KMS-11 (cell line): ENCODE results near the gene OR2V2.

Experiments
- H2AFZ ChIP-seq: fragments of 200-600 bp; sonication (generic); 2 replicates; pipeline ENCODE4 v1.6.1; 2016; ENCODE audit warnings: antibody characterized with exemption, mixed run types, low read depth
- H3K27ac ChIP-seq: fragments of 200-600 bp; sonication (generic); 2 replicates; pipeline ENCODE4 v1.6.1; 2016; ENCODE audit warnings: mild to moderate bottlenecking, mixed run types
- H3K27me3 ChIP-seq: fragments of 200-600 bp; sonication (generic); 2 replicates; pipeline ENCODE4 v1.6.1; 2017; ENCODE audit warnings: mild to moderate bottlenecking, low read depth, mixed run types, moderate library complexity; ENCODE audit not compliant: insufficient read depth
- H3K36me3 ChIP-seq: fragments of 200-600 bp; sonication (generic); 2 replicates; pipeline ENCODE4 v1.6.1; 2017; ENCODE audit warnings: mild to moderate bottlenecking, mixed run types; ENCODE audit not compliant: insufficient read depth
- H3K4me1 ChIP-seq: fragments of 200-600 bp; sonication (generic); 2 replicates; pipeline ENCODE4 v1.6.1; 2016; ENCODE audit warnings: mild to moderate bottlenecking, low read depth, mixed run types; ENCODE audit not compliant: poor library complexity, severe bottlenecking
- H3K4me2 ChIP-seq: fragments of 200-600 bp; sonication (generic); 2 replicates; pipeline ENCODE4 v1.7.0; 2016; ENCODE audit warnings: mild to moderate bottlenecking, mixed run types
- H3K4me3 ChIP-seq: fragments of 200-600 bp; sonication (generic); IDR thresholded peaks from 2 replicates; pipeline ENCODE4 v1.6.1; 2017; ENCODE audit warnings: low read depth, low read length, mixed read lengths; ENCODE audit not compliant: insufficient read depth
- H3K79me2 ChIP-seq: fragments of 200-600 bp; sonication (generic); 2 replicates; pipeline ENCODE4 v1.6.1; 2016; ENCODE audit warnings: low read depth, mixed run types; ENCODE audit not compliant: insufficient read depth
- H3K9ac ChIP-seq: fragments of 200-600 bp; sonication (generic); 2 replicates; pipeline ENCODE4 v1.6.1; 2016; ENCODE audit warnings: mild to moderate bottlenecking, mixed run types
- H4K20me1 ChIP-seq: fragments of 200-600 bp; sonication (generic); 2 replicates; pipeline ENCODE4 v1.6.1; 2016; ENCODE audit warnings: mild to moderate bottlenecking, mixed run types; ENCODE audit not compliant: insufficient read depth
- TF ChIP-seq, protein P1 (sequence below): fragments of 200-600 bp; sonication (generic); conservative IDR thresholded peaks from 2 replicates; pipeline ENCODE4 v1.6.1; 2017; ENCODE audit warnings: low read depth, mild to moderate bottlenecking, antibody characterized with exemption, low read length, moderate library complexity, mixed read lengths

Gene OR2V2

DNA sequence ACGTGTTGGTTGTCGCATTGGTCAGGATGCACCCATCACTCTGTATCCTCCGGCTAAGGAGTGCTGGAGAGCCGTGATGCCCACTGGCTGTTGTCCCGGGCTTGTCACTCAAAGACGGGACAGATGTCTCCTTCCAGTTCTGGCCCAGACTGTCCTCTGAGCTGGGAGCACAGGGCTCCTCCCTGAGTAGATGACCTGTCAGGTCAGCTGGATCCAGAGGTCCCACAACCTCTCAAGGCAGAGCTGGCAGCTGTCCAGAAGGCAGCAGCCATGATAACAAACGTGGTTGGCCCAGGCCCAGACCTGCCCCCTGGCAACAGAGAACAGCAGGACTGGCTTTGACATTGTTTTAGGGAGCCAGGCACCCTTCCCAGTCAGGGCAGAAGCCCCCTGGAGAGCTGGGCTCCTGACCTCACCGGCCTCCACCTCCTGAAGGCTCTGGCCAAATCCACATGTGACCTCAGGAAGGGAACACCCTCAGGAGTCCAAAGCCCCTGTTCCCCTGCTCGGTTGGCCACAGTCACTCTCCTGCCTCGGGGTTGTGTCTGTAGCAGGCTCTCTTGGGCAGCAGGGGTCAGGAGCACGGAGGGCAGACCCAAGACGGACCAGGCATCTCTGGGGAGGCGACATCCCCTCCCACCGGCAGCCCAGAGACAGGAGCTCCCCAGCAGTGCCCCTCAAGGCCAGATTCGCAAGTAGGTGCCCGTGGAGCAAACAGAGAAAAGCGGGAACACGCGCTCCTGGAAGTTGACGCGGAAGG lies 47.3 kb downstream of the OR2V2 start:
- Histone ChIP-seq H4K20me1 (no peaks in the 10 kb centered on the region), H3K79me2 (no peaks in the 10 kb centered on the region), H2AFZ (no peak overlapping the region), H3K4me2 (no peak overlapping the region), H3K27me3 (no peaks in the 10 kb centered on the region), H3K4me1 (peaks cover 6% of the 10 kb centered on the region), H3K27ac (no peak overlapping the region), H3K4me3 (no peak overlapping the region), H3K9ac (no peak overlapping the region), H3K36me3 (no peaks in the 10 kb centered on the region)
- TF ChIP-seq, protein P1, sequence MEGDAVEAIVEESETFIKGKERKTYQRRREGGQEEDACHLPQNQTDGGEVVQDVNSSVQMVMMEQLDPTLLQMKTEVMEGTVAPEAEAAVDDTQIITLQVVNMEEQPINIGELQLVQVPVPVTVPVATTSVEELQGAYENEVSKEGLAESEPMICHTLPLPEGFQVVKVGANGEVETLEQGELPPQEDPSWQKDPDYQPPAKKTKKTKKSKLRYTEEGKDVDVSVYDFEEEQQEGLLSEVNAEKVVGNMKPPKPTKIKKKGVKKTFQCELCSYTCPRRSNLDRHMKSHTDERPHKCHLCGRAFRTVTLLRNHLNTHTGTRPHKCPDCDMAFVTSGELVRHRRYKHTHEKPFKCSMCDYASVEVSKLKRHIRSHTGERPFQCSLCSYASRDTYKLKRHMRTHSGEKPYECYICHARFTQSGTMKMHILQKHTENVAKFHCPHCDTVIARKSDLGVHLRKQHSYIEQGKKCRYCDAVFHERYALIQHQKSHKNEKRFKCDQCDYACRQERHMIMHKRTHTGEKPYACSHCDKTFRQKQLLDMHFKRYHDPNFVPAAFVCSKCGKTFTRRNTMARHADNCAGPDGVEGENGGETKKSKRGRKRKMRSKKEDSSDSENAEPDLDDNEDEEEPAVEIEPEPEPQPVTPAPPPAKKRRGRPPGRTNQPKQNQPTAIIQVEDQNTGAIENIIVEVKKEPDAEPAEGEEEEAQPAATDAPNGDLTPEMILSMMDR = no peak

DNA sequence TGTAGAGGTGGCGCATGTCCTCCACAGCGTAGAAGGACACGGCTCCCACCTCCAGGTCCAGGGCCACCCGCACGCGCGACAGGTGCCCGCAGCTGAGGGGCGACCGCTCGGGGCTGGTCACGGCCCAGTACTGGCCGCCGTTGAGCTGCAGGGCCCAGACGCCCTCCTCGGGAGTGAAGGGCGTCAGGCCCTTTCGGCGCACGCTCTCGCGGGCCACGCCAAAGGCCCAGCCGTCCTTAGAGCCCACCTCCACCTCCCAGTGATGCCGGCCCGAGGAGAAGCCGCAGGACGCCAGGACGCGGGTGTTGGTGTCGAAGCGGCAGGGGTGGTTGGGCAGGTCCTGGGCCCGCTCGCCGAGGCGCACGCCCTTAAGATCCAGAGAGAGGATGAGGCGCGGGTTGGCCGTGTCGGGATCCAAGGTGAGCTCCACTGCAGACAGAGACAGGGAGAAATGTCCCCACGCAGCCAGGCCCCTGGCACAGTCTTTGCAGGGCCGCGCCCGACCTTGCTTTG lies 47.9 kb downstream of the OR2V2 start:
- Histone ChIP-seq H2AFZ (no peak overlapping the region), H4K20me1 (no peaks in the 10 kb centered on the region), H3K4me1 (peaks cover 6% of the 10 kb centered on the region), H3K4me3 (no peak overlapping the region), H3K9ac (no peak overlapping the region), H3K4me2 (no peak overlapping the region), H3K36me3 (no peaks in the 10 kb centered on the region), H3K27ac (no peak overlapping the region), H3K27me3 (no peaks in the 10 kb centered on the region), H3K79me2 (no peaks in the 10 kb centered on the region)
- TF ChIP-seq, protein P1 = no peak

DNA sequence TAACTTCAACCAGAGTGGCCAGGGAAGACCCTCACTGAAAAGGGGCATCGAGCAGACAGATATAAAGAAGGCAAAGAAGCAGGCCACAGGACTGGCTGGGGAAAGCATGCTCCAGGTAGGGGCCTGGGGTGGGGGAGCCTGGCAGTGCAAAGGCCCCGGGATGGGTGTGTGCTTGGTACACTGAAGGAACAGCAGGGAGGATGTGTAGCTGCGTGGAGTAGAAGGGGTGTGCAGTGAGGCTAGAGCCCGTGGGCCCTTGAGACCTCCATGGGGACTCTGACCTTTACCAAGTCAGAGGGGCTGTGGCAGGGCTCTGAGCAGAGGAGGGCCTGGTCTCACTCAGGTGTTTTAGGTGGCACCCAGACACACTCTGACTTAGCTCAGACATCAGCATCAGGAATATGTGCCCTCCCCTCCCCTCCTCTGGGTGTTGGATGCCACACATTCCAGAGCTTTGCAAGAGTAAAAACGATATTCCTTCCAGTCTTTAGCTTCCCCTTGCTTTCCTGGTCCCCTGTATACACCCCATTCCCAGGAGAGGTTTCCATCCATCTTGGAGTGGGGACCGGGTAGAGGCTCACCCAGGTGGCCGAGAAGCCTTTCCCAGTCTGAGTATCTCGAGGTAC lies 50.1 kb downstream of the OR2V2 start:
- Histone ChIP-seq H3K36me3 (no peaks in the 10 kb centered on the region), H3K4me1 (peaks cover 6% of the 10 kb centered on the region), H2AFZ (no peak overlapping the region), H3K27ac (no peak overlapping the region), H4K20me1 (no peaks in the 10 kb centered on the region), H3K9ac (no peak overlapping the region), H3K4me2 (no peak overlapping the region), H3K79me2 (no peaks in the 10 kb centered on the region), H3K4me3 (no peak overlapping the region), H3K27me3 (no peaks in the 10 kb centered on the region)
- TF ChIP-seq, protein P1 = no peak

DNA sequence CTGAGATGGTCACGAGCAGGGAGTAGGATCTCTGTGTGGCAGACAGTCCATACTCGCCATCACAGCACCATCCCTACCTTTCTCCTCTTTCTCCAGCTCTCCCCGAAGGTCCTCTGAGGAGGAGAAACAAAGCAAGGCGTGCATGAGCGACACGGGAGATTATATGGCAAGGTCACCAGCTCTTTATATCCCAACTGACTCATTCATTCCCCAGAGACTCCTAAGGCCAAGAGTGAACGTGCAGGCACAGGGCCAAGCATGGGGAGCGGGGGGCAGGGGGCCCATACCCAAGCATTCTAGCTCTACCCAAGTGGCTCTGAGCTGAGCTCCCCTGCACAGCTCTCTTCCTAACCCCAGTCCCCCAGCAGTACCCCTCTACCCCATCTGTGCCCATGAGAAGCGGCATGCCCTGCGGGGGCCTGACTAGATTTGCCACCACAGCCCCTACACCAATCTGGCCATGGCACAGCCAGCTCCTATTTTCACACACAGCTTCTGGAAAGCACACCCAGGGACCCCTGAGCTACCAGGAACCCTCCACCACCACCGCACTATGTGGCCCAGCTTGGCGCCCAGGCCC lies 50.8 kb downstream of the OR2V2 start:
- H3K9ac ChIP-seq = no peak overlapping the region
- H3K27me3 ChIP-seq = no peaks in the 10 kb centered on the region
- TF ChIP-seq, protein P1 = no peak
- no peak overlapping the region for H2AFZ ChIP-seq
- no peaks in the 10 kb centered on the region for H3K79me2 ChIP-seq
- H3K4me3 ChIP-seq = no peak overlapping the region
- no peaks in the 10 kb centered on the region for H4K20me1 ChIP-seq
- no peaks in the 10 kb centered on the region for H3K36me3 ChIP-seq
- H3K27ac ChIP-seq = no peak overlapping the region
- H3K4me2 ChIP-seq = no peak overlapping the region
- H3K4me1 ChIP-seq = no peaks in the 10 kb centered on the region
